Measurements from ENCODE around the gene CYP46A1.

The CYP46A1 gene

GRCh38 chr14:99728231-99728920 is 44.3 kb downstream of the CYP46A1 start:
- DNase-seq (ENCODE audit: low read depth in 2 of 2) = no peak

DNA sequence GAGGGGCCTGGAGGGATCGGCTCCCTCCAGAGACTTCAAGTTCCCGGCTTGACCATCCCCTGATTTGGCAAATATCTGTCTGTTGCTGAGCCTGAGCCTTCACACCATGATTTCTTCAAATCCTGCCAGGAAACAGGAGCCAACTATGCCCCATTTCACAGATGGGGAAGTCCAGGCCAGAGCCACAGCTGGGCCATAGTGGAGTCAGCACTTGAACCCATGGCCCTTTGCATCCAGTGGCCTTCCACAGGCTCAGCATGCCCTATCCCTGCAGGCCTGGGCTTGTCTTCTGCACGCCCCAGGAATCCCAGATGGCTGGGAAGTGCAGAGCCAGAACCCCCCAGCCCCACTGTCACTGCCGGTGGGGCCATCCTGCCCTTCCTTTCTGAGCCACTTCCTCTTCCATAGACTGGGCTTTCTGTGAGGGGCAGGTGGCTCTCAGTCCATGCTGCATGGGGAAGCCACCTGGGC is 44.9 kb downstream of the CYP46A1 start:
- DNase-seq (ENCODE audit: low read depth in 2 of 2) = no peak

GRCh38 chr14:99729991-99730875 is 46.1 kb downstream of the CYP46A1 start:
- peak; percentile 20 to 55 for DNase-seq (ENCODE audit: low read depth in 2 of 2)

DNA sequence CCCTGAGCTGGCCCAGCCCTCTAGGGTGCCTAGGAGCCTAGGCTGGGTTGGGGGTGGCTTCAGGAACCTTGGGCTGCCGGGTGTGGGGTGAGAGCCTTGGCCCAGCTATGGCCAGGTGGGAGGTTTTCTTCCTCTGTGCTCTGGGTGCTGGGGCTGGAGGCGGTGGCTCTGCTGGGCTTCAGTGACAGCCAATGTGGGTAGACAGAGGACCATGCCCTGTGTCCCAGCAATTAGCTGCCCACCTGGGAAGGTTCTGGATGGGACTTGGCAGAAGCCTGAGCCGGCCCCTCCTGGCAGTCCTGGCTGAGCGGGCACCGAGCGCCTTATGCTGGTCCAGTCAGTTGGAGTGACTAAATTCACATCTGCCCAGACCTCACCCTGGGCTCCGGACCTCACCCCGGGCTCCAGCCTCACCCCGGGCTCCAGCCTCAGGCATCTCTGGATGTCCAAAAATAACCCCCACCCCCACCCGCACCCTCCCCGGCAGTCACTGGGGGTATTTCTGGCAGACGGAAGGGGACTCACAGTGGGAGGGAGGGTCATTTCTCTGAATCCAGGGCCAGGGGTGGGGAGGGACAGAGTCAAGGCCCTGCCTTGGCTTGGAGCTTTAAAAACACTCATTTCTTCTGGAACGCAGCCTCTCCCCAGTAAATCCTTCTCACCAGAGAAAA is 46.9 kb downstream of the CYP46A1 start:
- DNase-seq (ENCODE audit: low read depth in 2 of 2) = no peak

- no peak for DNase-seq (ENCODE audit: low read depth in 2 of 2)
Measured at GRCh38 chr14:99731547-99732435, 47.7 kb downstream of the CYP46A1 start.

DNA sequence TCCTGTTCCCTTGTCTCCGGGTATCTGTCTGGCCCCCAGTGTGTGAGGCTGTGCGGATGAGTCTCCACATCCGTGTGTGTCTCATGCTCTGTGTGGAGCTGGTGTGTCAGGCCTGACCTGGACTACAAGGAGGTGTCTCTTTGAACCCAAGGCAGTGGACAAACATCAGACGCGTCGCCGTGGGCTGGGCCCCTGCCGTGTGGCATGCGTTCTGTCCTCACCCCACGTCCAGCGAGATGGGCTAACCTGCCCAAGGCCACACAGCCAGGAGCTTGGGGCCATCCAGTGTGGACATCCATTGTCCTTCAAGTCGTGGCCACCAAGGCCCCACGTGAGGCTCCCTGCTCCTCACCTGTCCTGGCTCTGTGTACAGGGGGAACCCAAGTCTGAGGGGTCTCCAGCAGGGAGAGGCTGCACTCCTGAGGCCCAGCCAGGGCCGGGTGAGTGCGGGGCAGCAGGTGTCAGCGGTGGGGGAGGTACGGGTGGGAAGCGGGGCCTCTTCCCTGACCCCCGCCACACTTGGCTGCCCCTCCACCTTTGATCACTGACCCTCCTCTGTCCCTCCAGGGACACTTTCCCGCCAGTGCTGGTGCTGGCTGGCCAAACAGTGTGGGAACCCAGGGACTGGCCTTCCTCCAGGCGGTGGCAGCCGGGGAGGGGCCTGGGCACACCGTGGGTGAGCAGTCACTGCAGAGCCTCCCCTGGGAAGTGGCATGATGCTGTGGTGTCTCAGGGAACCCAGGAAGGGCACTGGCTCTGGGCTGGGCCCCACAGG is 48.5 kb downstream of the CYP46A1 start:
- DNase-seq (ENCODE audit: low read depth in 2 of 2) = no peak

DNA sequence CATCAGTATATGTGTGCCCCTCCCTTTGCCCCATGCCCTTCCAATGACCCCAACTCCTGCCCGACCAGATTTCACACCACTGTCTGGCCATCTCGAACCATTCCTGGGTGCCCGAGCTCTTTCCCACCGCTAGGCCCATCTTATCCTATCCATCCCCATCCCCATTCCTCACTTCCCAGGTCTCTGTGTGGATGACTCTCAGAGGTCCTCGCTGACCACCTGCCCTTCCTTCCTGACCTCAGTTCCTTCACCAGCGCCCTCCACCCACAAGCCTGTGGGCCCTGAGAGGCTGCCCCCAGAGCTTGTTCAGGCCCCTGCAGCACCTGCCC is 49.1 kb downstream of the CYP46A1 start:
- no peak for DNase-seq (ENCODE audit: low read depth in 2 of 2)

GRCh38 chr14:99733540-99734405 is 49.7 kb downstream of the CYP46A1 start:
- DNase-seq (ENCODE audit: low read depth in 2 of 2) = no peak

DNA sequence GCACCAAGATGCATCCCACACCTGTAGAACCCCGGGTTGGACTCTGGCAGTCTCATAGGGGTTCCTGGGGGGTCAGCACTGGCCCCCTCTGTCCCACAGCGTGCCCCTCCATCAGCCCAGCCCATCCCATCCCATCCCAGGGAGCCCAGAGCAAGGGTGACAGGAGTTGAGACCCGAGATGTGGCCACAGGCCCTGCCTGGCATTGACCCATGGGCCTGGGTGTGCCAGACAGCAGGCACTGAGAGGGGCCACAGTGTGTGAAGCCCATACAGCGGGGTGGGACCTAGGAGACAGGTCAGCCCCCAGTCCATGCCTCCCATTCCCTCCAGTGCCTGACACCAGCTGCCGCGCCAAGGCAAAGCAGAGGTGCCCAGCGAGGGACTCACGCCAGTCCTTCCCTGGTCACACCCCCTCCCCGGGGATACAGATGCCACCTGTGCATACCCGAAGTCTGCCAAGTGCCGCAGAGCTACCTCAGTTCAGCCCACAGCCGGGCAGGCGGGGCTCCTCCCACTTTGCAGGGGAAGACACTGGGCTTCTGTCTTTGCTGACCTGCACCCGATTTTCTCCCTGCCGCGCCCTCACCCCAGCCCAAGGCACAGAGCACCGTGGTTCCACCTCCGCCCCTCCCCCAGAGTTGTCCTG is 50.4 kb downstream of the CYP46A1 start:
- no peak for DNase-seq (ENCODE audit: low read depth in 2 of 2)

DNA sequence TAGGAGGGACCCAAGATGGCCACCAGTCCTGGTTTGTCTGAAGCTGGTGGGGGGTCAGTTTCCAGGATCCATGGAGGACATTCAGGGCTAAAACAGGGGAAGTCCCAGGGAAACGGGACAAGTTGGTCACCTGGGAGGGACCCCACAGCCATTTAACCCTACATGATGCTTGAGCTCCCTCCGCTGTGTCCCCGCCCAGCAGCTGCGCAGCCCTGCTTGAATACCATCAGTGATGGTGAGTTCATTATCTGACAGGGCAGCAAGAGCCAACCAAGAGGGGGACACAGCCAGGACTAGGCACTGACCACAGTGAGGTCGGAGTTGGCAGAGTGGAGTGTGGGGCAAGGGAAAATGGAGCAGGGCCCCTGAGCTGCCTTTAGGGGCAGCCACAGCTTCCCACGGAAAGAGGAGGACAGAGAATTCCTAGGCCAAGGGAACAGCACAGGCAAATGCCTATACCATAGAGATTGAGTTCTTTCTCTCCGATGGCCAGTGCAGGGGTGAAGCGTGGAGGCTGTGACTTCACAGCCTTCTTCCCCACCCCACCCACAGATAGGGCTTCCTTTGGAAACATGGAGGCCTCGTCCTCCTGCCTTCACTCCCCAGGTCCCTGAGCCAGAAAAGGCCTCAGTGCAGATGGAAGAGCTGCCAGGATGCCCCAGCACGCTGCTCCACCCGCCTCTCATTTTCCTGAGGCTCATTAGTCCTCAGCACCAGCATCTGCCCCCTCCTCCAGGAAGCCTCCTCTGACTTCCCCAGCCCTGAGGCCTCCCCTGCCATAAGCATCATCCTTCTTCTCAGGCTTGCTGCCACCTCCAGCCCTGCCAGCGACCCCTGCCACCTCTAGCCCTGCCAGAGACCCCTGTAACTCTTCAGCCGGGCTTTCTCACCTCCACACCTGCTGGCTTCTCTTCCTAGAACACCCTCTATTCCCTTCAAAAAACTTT is 51.4 kb downstream of the CYP46A1 start:
- DNase-seq (ENCODE audit: low read depth in 2 of 2) = no peak

DNA sequence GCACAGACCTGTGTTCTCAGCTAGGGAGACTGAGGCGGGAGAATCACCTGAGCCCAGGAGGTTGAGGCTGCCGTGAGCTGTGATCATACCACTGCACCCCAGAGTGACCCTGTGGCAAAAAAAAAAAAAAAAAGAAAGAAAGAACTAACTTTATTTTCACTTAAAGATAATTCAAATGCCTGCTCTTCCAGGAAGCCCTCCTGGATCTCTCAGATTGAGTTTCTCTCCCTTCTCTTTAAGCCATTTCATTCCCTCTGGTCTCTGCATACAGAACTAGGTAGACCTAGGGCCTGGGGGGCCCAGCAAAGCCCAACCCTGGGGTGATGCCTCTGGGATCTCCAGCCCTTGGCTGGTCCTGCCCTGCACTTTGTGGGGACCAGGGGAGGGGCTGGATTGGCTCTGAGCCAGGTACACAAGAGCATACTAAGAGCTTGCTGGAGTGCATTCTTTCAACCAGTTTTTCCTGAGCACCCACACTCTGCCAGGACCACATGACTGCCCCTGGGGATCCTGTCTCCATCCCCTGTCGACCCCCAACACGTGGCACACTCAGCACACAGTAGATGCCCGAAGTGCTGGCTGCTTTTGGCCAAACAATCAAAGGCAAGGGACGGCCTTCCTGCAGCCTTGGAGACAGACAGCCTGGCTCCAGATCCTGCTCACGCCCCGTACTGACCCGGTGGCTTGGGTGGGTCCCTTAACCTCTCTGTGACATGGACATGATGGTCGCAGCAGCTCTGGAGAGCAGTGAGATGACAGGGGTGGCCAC is 52.7 kb downstream of the CYP46A1 start:
- no peak for DNase-seq (ENCODE audit: low read depth in 2 of 2)

- no peak for DNase-seq (ENCODE audit: low read depth in 2 of 2)
Measured at GRCh38 chr14:99737451-99737951, 53.4 kb downstream of the CYP46A1 start.

- no peak for DNase-seq (ENCODE audit: low read depth in 2 of 2)
Measured at GRCh38 chr14:99737956-99738667, 54.0 kb downstream of the CYP46A1 start.

DNA sequence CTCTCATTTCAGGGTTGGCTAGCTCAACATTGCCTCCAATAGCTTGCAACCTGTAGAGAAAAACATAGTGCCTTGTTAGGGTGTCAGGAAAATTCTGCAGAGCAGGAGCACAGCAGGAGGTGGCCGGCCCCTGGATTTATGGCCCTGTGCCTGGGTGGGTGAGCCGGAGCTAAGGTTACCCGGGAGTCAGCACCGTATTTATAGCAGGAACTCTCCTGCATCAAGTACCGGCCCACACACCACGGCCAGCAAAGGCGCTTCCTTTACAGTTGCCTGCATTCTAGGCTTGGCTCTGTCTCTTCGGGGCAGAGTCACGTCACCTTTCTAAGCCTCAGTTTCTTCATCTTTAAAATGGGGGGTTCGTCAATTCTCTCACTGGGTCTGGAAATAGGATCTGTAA is 56.3 kb downstream of the CYP46A1 start:
- DNase-seq (ENCODE audit: low read depth in 2 of 2) = no peak

- DNase-seq (ENCODE audit: low read depth in 2 of 2) = no peak
Measured at GRCh38 chr14:99741227-99741976, 57.3 kb downstream of the CYP46A1 start.

GRCh38 chr14:99742074-99742473 is 58.0 kb downstream of the CYP46A1 start:
- no peak for DNase-seq (ENCODE audit: low read depth in 2 of 2)

Data from stimulated activated CD8-positive, alpha-beta memory T cell treated with anti-CD3 and anti-CD28 coated beads, Interleukin-7, amount 100 ng/mL, for 1 hour (primary cell).